ENCODE measurements around the gene NLGN4X. TPM values are rescaled to one million over a fixed set of nuclear protein-coding genes. Genes with fewer than 3 reads are reported as not detected.

The NLGN4X gene
- total RNA-seq: not detected

GRCh38 chrX:6228720-6229119 lies at the start of gene NLGN4X:
NLGN4X (minus strand) TSS chrX:6228867; CDS start chrX:6151466, 77,401 bp downstream.
- intact Hi-C loops (cut with micrococcal nuclease): no loop called here
- Mint-ChIP-seq H3K27me3 (peaks cover 17% of the 10 kb centered on the region), H3K27ac (no peak within 1 kb of the TSS), H3K9me3 (no peaks in the 10 kb centered on the region), H3K36me3 (no peaks in the 10 kb centered on the region), H3K4me1 (ENCODE audit: low read depth) (no peaks in the 10 kb centered on the region), H3K4me3 (no peak within 1 kb of the TSS)
- no peak for DNase-seq
- ChIA-PET POLR2A (no interaction called here), CTCF (no interaction called here)

GRCh38 chrX:6266041-6266440 lies 37.4 kb upstream of the NLGN4X start:
- no peak overlapping the region for H3K4me3 Mint-ChIP-seq
- H3K36me3 Mint-ChIP-seq: no peaks in the 10 kb centered on the region
- H3K27me3 Mint-ChIP-seq: no peaks in the 10 kb centered on the region

GRCh38 chrX:6262959-6263358 lies 34.3 kb upstream of the NLGN4X start:
- intact Hi-C loops (cut with micrococcal nuclease): no loop called here
- no peak overlapping the region for H3K4me3 Mint-ChIP-seq
- H3K9me3 Mint-ChIP-seq: no peaks in the 10 kb centered on the region
- ChIA-PET POLR2A (no interaction called here), CTCF (no interaction called here)
- no peak overlapping the region for H3K27ac Mint-ChIP-seq
- H3K36me3 Mint-ChIP-seq: no peaks in the 10 kb centered on the region
- no peaks in the 10 kb centered on the region for H3K27me3 Mint-ChIP-seq
- H3K4me1 Mint-ChIP-seq (ENCODE audit: low read depth): no peaks in the 10 kb centered on the region
- no peak for DNase-seq

More at GRCh38 chrX:6266041-6266440, 37.4 kb upstream of the NLGN4X start:
- POLR2A ChIA-PET: no interaction called here
- H3K9me3 Mint-ChIP-seq: no peaks in the 10 kb centered on the region
- intact Hi-C loops (cut with micrococcal nuclease): no loop called here
- CTCF ChIA-PET: no interaction called here
- no peak overlapping the region for H3K27ac Mint-ChIP-seq
- no peaks in the 10 kb centered on the region for H3K4me1 Mint-ChIP-seq (ENCODE audit: low read depth)
- DNase-seq: no peak

DNA sequence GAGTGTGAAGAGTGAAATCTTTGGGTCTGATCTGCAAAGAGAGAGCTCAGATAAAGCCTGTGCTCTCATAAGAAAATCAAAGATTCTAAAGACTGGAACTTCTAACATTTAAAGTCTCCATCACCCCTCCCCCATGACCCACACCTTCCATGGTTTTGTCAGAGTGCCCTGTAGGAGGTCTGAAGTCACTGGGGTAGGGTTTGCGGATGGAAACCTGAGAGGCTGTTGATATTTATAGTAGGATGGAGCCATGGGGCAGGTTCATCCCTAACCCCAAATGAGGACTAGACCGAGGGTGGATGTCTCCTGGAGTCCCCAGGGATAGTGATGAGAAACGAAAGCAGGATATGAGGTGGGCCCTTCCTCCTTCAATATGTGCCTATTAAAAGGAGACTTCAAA lies 28.4 kb upstream of the NLGN4X start:
- Mint-ChIP-seq H3K4me3 (no peak overlapping the region), H3K27me3 (no peaks in the 10 kb centered on the region), H3K36me3 (no peaks in the 10 kb centered on the region), H3K27ac (no peak overlapping the region), H3K4me1 (ENCODE audit: low read depth) (no peaks in the 10 kb centered on the region), H3K9me3 (no peaks in the 10 kb centered on the region)
- DNase-seq: no peak
- POLR2A ChIA-PET: no interaction called here
- intact Hi-C loops (cut with micrococcal nuclease): no loop called here
- CTCF ChIA-PET: no interaction called here

DNA sequence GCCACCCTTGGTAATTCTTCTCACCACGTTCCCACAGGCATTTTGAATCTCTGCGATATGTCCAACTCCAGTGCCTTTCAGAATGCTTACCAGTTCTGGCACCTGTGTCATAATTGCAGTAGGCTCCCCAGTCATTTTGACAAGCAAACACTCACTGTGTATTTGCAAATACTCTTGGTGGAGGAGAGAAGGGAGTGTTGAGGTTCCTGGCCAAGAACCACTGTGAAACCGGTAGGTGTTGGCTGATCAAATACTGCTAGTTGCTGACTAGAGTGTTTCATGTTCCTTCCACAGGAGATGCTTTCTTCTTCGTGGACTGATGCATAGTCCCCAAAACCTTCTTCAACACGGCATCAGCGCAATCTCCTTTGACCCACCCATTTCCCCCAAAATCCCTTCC lies 16.0 kb upstream of the NLGN4X start:
- ChIA-PET POLR2A (no interaction called here), CTCF (no interaction called here)
- no peaks in the 10 kb centered on the region for H3K36me3 Mint-ChIP-seq
- no peaks in the 10 kb centered on the region for H3K9me3 Mint-ChIP-seq
- H3K4me3 Mint-ChIP-seq: no peak overlapping the region
- no peak overlapping the region for H3K27ac Mint-ChIP-seq
- no peaks in the 10 kb centered on the region for H3K4me1 Mint-ChIP-seq (ENCODE audit: low read depth)
- no peaks in the 10 kb centered on the region for H3K27me3 Mint-ChIP-seq
- DNase-seq: no peak
- intact Hi-C loops (cut with micrococcal nuclease): no loop called here

DNA sequence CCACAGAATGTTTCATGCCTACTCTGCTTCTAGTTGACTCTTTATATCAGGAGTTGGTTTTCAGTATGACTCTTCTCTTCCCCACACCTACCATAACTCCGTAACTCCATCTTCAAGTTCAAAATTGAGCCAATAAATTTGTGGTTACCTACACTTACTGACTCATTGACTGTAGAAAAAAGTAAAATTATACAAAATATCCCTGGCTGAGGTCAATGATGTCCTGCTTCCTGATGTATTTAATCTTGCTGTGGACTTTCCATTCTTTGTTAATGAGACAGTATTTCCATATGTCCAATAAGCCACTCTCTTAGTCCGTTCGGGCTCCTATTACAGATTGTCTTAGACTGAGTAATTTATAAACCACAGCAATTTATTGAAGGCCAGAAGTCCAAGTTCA lies 9.9 kb upstream of the NLGN4X start:
- CTCF ChIA-PET: no interaction called here

DNA sequence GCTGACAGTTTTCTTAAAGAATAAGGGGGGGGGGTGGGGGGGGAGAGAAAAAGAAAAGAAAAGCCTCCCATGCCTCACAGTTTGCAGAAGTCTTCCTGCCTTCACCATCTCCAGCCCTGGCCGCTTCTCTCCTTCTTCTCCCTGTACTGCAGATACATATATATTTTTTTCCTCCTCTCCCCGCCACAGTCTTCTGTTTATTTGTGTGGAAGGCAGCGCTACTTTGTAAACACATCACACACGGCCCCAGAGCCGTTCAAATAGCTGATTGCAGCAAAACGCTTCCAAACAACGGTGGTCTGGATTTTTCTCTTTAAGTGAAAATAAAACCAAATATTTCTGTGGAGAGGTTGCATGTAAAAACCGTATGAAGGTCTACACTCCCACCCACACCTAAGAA lies 732 bp downstream of the NLGN4X start:
- Mint-ChIP-seq H3K4me3 (no peak overlapping the region), H3K9me3 (no peaks in the 10 kb centered on the region), H3K27me3 (peaks cover 17% of the 10 kb centered on the region), H3K4me1 (ENCODE audit: low read depth) (no peaks in the 10 kb centered on the region), H3K36me3 (no peaks in the 10 kb centered on the region), H3K27ac (no peak overlapping the region)
- ChIA-PET CTCF (no interaction called here), POLR2A (no interaction called here)
- DNase-seq: no peak
- intact Hi-C loops (cut with micrococcal nuclease): no loop called here

More for the DNA sequence above, 9.9 kb upstream of the NLGN4X start:
- POLR2A ChIA-PET: no interaction called here
- peaks cover 1% of the 10 kb centered on the region for H3K27me3 Mint-ChIP-seq
- H3K36me3 Mint-ChIP-seq: no peaks in the 10 kb centered on the region
- no peak for DNase-seq
- no peak overlapping the region for H3K4me3 Mint-ChIP-seq
- H3K4me1 Mint-ChIP-seq (ENCODE audit: low read depth): no peaks in the 10 kb centered on the region
- H3K9me3 Mint-ChIP-seq: no peaks in the 10 kb centered on the region
- intact Hi-C loops (cut with micrococcal nuclease): no loop called here
- H3K27ac Mint-ChIP-seq: no peak overlapping the region

DNA sequence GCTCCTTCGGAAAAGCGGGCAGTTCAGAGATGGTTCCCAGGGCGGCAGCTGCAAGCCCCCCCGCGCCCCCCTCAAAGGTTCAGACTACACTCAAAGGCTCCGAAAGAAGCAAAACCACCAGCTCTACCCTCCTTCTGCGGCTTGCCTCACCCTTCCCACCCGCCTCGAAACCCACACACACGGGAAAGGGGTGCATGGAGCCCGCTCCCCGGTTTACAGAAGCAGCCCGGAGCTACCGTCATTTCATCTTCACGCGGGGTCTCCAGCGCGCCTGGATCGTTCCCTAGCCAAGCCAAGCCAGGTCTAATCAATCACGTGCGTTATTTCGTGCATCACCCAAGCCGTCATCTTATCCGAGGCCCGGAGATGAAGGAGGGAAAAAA lies 1.2 kb downstream of the NLGN4X start:
- CTCF ChIA-PET: no interaction called here
- peaks cover 17% of the 10 kb centered on the region for H3K27me3 Mint-ChIP-seq
- H3K27ac Mint-ChIP-seq: no peak overlapping the region
- H3K9me3 Mint-ChIP-seq: no peaks in the 10 kb centered on the region
- H3K4me1 Mint-ChIP-seq (ENCODE audit: low read depth): no peaks in the 10 kb centered on the region
- no peak for DNase-seq
- POLR2A ChIA-PET: no interaction called here
- no peaks in the 10 kb centered on the region for H3K36me3 Mint-ChIP-seq
- intact Hi-C loops (cut with micrococcal nuclease): no loop called here
- no peak overlapping the region for H3K4me3 Mint-ChIP-seq

GRCh38 chrX:6226596-6227452 lies 1.8 kb downstream of the NLGN4X start:
- H3K9me3 Mint-ChIP-seq: no peaks in the 10 kb centered on the region
- no peak overlapping the region for H3K27ac Mint-ChIP-seq
- H3K27me3 Mint-ChIP-seq: peaks cover 17% of the 10 kb centered on the region
- no peak for DNase-seq
- no peaks in the 10 kb centered on the region for H3K36me3 Mint-ChIP-seq
- ChIA-PET CTCF (no interaction called here), POLR2A (no interaction called here)
- H3K4me3 Mint-ChIP-seq: no peak overlapping the region
- intact Hi-C loops (cut with micrococcal nuclease): no loop called here
- H3K4me1 Mint-ChIP-seq (ENCODE audit: low read depth): no peaks in the 10 kb centered on the region

GRCh38 chrX:6225911-6226595 lies 2.6 kb downstream of the NLGN4X start:
- Mint-ChIP-seq H3K27ac (no peak overlapping the region), H3K27me3 (peaks cover 17% of the 10 kb centered on the region), H3K9me3 (no peaks in the 10 kb centered on the region), H3K4me1 (ENCODE audit: low read depth) (no peaks in the 10 kb centered on the region), H3K36me3 (no peaks in the 10 kb centered on the region), H3K4me3 (no peak overlapping the region)
- intact Hi-C loops (cut with micrococcal nuclease): no loop called here
- POLR2A ChIA-PET: no interaction called here
- DNase-seq: no peak
- CTCF ChIA-PET: no interaction called here

- Mint-ChIP-seq H3K27ac (no peak overlapping the region), H3K9me3 (no peaks in the 10 kb centered on the region), H3K4me1 (ENCODE audit: low read depth) (no peaks in the 10 kb centered on the region), H3K27me3 (peaks cover 17% of the 10 kb centered on the region), H3K4me3 (no peak overlapping the region), H3K36me3 (no peaks in the 10 kb centered on the region)
- DNase-seq: no peak
- ChIA-PET CTCF (no interaction called here), POLR2A (no interaction called here)
- intact Hi-C loops (cut with micrococcal nuclease): no loop called here
These were observed 3.3 kb downstream of the NLGN4X start for GRCh38 chrX:6225288-6225910.

DNA sequence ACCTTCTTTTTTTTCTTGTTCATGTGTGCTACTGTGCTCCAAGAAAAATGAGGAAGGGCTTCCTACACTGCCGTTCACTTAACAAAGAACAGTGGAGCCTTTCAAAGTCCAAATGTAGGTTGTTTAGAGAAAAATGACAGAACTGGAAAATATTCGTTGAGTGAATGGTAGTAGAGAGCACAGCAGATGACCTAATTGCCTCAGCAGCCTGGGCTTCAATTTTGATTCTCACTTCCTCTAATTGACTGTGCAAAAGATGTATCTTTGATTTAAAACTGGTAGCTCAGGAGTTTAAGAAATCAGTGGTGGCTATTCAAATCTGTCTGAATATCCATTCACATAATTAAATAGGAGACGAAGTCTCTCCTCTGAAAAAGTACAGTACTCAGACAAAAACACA lies 5.2 kb downstream of the NLGN4X start:
- H3K4me1 Mint-ChIP-seq (ENCODE audit: low read depth): no peaks in the 10 kb centered on the region
- H3K36me3 Mint-ChIP-seq: no peaks in the 10 kb centered on the region
- intact Hi-C loops (cut with micrococcal nuclease): no loop called here
- no peak overlapping the region for H3K4me3 Mint-ChIP-seq
- H3K9me3 Mint-ChIP-seq: no peaks in the 10 kb centered on the region
- no peak for DNase-seq
- ChIA-PET CTCF (no interaction called here), POLR2A (no interaction called here)
- H3K27me3 Mint-ChIP-seq: peaks cover 14% of the 10 kb centered on the region
- H3K27ac Mint-ChIP-seq: no peak overlapping the region

DNA sequence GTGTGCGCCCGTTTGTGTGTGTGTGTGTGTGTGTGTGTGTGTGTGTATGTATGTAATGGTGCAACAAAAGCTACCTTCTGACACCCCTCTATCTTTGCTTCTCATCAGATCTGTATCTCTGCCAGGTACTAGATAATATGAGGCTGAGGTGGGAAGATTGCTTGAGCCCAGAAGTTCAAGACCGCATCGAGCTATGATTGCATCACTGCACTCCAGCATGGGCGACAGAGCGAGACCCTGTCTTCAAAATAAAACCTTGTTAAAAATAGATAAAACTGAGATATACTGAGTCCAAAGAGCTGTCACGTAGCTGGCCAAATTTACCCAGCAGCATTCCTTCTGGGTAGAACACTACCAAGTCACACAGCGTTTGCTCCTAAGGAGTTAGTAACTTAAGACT lies 18.4 kb downstream of the NLGN4X start:
- no peak overlapping the region for H3K4me3 Mint-ChIP-seq
- no peak for DNase-seq
- ChIA-PET POLR2A (no interaction called here), CTCF (no interaction called here)
- intact Hi-C loops (cut with micrococcal nuclease): no loop called here
- no peaks in the 10 kb centered on the region for H3K9me3 Mint-ChIP-seq
- H3K27ac Mint-ChIP-seq: no peak overlapping the region
- H3K4me1 Mint-ChIP-seq (ENCODE audit: low read depth): no peaks in the 10 kb centered on the region
- no peaks in the 10 kb centered on the region for H3K36me3 Mint-ChIP-seq
- H3K27me3 Mint-ChIP-seq: no peaks in the 10 kb centered on the region
